Islet precursor cell (in vitro differentiated cells): ENCODE data around the gene LCMT1.
A peak's percentile ranks its signal among the peaks of the same experiment; 100 is the strongest.
"Not testable (repeated sequence)": the region's sequence is repeated elsewhere in the genome, so short reads cannot be mapped to it uniquely, and the experiment has no call there.

Experiments used
- DNase-seq: peaks from one replicate; pipeline ENCODE4 v3.0.0-alpha.2; 2018

Gene LCMT1

DNA sequence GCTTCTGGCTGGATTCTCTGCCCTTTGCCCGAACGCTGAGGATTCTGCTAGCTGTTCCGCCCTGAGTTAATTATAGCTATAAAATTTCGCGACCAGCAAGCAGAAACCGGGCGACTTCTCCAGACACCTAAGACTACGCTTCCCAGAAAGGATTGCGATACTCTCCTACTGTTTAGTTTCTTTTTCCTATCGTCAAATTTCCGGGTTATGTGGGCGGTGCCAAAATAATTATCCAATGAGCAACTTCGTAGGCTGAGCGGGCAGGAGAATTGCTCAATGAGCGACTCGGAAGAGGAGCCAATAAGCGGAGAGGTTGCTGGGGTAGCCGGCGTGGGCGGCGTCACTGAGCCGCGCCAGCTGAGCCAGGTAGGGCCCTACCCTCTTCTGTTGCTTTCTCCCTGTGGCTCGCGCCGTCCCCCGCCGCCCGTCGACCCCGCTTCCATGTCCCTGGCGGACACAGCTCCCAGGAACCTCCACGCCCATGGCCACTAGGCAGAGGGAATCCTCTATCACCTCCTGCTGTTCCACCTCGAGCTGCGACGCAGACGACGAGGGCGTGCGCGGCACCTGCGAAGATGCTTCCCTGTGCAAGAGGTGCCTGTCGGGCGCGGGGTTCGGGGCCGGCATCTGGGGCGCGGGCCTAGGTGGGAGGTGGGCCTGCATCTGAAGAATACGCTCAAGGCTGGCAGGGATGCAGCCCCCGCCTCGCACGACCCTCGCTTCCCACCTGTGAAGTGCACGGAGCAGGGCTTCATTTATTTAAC, at the start of gene LCMT1:
Gene LCMT1 (plus strand): TSS at position 340 of the 764 bp plus-strand sequence. CDS start 142 bp downstream, at position 482.
- DNase-seq, result peak; percentile 98

DNA sequence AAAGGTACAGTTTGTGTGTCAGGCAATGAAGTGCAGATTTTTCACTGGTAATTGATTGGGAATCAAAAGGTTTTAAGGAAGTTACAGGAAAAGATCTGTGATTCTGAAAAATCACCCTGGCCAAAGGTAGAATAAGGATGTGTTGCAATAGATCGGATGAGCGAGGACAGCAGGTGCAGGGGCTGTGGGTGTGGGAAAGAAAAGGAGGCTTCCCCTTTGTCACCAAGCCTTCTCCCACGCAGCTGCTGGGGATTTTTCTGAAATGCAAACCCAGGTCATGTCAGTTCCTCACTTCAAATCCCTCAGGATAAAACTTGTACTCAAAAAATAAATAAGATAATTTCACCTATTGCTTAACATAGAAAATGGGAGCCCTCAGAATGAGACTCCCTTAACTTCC, 48.4 kb upstream of the LCMT1 start:
- no peak for DNase-seq

DNA sequence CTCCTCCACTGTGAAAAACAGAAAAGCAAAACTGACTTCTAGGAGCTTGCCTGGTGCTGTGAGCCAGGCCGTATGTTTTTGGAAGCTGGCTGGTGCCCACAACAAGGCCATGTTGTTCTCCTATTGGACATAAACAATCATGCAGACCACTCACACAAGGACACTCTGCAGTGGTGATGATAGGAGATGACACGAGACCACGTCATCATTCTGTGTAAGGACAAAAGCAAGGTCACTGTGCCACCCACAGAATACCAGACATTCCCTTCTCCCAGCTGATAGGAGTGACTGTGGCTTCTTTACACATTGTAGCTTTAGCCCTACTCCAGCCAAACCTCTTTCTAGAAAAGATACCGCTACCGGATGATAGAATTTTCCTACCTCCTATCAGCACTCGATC, 47.7 kb upstream of the LCMT1 start:
- peak; percentile 64 for DNase-seq

DNA sequence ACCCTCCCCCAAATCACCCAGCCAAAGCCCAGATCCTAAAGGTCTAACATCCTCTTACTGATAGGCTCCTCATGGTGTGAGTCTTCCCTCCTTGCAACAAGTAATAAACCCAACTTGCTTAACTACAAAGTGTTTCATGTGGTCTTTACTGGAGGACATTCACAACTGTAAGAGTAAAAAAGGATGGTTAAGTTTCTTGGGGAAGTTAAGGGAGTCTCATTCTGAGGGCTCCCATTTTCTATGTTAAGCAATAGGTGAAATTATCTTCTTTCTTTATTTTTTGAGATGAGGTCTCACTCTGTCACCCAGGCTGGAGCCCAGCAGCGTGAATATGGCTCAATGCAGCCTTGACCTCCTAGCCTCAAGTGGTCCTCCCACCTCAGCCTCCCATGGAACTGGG, 47.3 kb upstream of the LCMT1 start:
- not testable (repeated sequence) for DNase-seq

DNA sequence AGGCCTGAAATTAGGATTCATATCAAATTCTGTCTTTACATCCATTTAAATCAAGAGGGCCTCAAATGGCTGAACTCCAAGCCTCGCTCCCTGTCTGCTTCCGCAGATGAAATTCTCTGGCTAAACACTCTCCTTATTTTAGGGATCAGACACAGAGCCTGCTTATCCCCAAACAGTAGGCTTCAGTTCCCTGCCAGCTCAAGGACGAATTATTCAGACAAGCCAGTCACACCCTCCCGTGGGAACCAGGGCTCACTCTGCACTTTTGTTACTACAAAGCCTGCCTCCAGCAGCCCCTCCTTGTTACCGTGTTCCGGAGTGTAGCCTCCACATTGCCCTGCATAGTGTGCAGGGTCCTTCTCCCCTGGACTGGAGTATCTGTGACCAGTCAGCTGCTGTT, 46.6 kb upstream of the LCMT1 start:
- peak; percentile 60 for DNase-seq

DNA sequence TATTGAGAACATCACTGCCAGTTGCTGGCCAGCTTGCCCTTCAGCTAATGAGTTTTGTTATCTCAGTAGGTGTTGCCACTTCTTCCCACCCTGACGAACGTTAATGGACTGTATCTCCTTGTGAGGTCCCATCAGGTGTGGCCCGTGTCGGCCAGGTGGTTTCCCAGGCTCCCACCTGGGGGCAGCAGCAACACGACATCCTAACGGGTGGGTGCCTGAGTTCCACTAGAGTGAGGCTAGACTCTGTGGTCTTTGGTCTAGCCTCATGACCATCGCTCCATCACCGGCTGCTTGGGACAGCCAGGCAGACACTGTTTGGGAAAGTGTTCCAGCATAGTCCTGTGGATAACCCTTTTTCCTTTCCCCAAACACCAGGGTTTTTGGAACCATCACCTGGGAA, 45.6 kb upstream of the LCMT1 start:
- DNase-seq, result no peak

DNA sequence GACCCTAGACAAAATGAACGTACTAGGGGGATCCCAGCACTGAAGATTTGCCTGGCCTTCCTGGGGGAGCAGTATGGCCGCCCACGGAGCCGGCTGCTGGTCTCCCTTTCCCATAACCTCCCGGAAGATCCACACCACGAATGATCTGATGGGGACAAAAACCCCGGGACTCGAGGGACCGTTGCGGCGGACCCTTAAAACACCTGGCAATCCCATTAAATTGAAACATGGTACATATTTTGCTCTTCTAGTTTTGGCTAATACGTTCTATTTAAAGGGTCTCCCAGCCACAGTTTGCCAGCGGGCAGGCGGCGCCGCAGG, 45.2 kb upstream of the LCMT1 start:
- no peak for DNase-seq

DNA sequence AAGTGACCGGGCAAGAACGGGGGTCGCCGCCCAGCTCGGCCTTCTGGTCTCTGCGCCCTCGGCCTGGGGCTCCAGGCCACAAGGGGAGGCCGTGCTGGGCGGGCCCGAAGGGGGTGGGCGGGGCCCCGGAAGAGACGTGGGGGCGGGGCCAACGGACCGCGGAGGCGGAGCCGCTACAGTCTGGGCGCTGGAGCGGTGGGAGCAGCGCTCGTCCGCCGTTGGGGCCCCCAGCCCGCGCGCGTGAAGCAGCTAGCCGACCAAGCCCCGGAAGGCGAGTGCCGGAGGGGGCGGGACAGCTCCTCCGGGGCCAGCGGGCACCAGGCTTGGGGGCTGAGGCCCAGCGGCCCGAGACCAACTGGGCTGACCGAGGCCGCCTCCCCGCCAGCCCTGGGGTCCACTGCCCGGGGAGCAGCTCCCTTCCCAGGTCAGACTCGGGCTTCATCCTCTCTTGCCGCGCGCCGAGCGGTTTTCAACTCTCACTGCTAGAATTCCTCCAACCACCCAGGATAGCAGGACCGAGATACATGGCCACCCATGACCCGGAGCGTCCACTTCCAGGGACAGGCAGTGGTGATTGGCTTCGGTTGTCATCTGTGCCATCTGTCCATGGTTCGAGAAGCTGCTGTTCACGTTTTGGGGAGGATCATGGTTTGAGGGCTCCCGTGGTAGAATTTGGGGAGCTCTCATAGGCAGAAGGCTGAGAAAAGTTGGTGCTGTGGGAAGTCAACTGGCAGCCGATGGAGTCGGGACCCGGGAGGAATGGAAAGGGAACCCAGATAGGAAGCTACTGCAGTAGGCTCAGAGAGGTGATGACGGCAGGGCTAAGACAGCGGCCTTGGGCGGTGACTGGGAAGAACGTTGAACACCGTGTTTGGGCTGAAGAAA, 44.6 kb upstream of the LCMT1 start:
- DNase-seq, result peak; percentile 90

DNA sequence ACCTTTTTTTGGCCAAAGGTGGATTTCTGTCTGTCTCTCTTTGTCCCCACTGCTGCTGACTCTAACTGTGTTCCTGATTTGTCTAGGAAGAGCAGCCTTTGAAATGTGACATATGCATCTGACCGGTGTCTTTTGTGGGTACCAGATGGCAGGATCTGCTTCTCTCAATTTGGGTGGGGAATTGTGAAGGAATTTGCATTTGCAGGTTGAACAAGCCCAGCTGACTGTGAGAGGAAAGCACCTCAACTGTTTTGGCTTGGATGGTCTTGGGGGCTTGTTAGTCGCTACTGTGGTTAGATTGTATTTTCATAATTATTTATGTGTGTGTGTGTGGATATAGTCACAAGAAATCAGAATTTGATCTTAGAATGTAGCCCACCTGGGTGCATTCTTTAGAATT, 37.7 kb upstream of the LCMT1 start:
- no peak for DNase-seq

DNA sequence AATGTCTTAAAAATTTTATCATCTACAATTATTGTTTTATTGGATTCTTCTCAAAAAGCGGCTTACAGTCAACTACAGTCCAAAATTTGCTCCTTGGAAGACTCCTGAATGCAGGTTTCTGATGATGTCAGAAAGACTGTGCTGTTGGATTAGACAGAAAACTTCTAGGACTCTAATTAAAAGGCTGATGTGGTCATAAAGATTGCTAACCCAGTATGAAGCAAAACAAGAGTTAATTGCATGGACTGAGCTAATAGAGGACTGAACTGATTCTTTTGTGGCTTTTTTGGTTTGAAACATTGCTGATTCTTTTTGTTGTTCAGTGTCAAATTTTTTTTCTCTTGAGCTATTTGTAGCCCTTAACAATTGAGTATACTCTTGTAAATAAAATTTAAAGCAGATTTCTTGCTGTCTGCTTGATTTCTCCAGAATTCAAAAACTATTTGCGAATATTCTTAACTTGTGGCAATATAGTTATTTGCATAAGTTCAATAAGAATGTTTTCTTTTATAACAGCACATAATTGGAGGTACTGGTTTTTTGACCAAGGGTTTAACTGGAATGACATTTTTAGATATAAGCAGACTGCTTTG, 33.1 kb upstream of the LCMT1 start:
- no peak for DNase-seq

DNA sequence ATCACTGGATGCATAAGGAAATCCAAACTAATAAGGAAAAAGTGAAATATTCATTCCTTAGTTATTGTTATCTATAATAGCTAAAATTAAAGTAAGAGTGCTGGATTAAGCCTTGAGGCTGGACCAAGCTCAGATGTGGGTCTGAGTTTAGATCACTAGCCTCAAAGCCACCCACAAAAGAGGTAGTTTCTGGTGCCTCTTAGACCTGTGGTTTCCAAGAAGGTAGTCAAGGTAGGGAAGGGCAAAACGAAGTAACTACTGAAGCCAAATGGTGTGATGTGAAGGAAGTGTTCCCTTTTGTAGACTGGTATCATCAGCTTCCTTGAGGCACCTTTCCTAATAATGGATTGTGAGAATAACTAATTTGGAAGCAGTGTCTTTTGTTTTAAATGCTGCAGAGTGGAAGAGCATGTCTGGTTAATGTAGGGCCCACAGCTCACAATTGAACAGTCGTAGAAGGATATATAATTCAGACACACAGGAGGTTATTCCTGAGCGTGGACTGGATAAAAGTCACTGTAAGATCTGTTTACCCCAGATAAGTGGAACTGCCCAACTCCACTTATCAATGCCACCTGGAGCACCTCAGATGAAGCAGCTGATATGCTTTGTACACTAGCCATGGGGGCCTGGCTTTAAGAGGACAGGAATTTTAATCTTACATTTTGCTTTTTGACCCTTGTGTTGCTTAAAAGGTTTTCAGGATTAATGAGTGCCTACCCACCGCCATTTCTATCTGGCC, 31.7 kb upstream of the LCMT1 start:
- DNase-seq, result no peak

DNA sequence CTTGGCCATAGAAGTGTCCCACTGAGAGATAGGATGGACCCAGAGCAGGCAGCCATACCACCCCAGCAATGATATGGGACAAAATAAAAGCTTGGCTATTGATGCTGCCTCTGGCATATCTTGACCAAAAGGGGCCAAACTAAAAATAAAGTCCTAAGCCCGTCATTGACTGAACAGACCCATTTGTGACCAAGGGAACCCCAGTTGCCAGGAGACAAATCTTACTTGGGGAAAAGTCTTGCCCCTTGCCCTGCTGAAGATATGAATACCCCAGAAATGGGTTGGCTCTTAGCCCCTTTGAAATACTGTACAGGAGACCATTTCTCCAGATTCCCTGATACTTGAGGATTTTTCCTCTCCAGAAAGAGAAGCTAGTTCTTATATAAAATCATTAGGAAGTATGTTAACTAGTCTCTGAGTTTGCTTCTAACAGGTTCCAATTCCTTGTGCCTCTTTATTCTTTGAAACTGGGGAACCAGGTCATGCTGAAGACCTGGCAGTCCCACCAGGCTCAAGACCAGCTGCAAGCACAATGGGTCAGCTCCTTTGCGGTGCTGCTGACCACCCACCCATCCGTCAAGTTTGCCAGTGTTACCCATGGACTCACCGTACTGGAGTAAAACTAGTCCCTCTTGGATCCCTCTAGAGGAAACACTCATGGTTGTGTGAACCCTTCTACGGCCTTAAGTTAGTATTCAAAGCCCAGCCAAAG, 31.0 kb upstream of the LCMT1 start:
- no peak for DNase-seq

DNA sequence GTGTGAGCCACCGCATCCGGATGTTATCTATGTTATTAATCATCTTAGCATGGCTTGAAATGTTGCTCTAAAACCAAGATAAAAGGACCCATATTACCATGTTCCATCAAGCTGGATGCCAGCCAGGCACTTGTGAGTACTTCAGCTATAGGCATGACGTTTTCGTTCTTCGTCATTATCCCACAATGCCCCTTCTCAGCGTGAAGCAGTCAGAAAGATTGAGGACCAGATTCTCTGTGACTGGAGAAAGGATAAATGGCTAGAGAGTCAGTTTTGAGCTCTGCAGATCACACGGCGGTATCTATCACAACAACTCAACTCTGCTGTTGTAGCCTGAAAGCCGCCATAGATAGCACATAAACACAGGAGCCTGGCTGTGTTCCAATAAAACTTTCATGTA, 29.8 kb upstream of the LCMT1 start:
- DNase-seq, result no peak

DNA sequence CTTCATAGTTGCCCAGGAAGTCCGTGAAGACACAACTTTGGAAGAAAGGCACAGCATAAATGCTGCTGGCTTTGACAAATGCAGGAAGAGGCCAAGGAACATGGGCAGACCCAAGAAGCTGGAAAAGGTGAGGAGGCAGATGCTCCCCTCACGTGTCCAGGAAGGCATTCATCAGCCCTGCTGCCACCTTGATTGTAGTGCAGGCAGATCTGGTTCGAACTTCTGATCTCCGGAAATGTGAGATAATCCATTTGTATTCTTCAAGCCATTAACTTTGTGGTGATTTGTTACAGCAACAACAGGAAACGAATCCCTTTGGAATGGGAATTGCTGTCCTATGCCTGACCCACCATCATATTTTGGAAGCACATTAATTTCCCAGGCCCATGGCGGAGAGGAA, 28.5 kb upstream of the LCMT1 start:
- no peak for DNase-seq

DNA sequence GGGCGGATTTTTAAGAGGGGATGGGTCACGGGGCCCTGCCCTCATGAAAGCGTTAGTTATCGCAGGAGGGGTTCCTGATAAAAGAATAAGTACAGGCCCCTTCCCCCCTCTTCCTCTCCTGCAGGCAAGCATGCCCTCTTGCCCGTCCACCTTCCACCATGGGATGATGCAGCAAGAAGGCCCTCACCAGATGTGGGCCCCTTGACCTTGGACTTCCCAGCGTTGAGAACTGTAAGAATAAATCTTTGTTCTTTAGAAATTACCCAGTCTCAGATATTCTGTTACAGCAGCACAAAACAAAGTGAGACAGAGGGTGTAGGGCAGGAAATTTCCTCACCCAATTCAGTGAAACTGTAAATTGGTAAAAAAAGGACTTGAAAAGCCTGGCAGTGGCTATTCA, 27.8 kb upstream of the LCMT1 start:
- DNase-seq, result no peak

DNA sequence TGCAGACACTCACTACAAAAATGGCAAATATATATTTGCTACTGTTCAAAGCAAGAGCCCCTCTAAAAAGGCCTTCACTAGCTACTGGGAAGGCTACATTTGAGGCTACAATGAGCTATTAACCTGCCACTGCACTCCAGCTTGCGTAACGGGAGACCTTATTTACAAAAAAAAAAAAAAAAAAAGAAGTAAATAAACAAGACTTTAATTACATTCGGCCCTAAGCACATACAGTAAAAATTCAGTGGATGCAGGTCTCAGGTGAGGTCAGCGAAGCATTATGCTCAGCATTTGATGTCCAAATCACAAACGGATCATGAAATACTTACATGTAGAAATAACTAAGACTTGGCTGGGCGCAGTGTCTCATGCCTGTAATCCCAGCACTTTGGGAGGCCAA, 26.7 kb upstream of the LCMT1 start:
- DNase-seq, result no peak

DNA sequence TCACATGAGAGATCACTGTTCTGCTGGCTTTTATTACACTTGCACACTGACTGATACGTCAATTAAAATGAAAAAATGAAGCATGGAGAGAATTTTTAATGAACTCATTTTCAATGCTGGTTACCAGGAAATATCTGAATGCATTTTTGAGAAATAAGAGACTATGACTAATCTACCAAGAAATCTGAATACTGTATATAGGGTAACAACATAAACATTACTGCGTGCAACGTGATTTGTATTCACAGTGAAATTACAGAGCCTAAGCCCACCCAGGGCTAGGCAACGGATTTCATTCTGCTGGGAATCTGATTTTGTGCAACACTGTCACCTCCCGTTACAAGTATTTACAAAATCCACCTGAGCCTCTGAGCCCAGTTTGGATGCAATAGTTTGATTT, 23.8 kb upstream of the LCMT1 start:
- no peak for DNase-seq

DNA sequence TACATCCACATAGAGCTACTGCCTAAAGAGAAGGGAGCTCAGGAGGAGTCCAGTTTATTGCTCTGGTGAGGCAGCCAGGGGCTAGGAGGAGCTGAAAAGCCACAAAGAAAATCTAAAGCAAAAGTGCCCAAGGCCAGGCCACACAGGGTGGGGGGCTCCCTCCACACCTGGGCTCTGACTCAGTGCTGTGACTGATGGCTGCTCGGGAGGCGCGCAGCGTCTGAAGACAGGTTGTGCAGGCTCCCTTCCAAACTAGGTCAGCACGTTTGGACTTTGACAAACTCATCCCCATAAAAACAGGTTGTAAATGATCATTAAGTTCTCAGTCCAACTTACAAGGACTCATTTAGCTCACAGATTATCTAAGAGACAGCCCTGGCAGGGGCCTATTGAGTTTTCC, 22.2 kb upstream of the LCMT1 start:
- DNase-seq, result peak; percentile 91

DNA sequence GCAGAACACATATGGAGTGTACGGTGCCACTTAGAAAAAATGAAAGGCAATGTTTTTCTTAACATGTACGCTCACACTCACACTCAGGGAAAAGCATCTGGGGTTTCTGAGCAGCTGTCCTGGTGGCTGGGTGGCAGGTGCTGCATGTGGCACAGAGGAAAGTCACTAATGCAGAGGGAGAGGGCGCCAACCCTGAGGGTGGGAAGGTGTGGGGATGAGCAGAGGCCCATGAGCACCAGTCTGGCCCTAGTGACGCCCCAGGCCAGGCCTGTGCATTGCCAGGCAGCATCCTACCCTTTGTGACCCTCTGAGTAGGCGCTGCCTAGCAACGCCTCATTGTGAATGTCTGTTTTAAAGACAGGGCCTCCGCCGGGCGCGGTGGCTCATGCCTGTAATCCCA, 19.1 kb upstream of the LCMT1 start:
- no peak for DNase-seq

DNA sequence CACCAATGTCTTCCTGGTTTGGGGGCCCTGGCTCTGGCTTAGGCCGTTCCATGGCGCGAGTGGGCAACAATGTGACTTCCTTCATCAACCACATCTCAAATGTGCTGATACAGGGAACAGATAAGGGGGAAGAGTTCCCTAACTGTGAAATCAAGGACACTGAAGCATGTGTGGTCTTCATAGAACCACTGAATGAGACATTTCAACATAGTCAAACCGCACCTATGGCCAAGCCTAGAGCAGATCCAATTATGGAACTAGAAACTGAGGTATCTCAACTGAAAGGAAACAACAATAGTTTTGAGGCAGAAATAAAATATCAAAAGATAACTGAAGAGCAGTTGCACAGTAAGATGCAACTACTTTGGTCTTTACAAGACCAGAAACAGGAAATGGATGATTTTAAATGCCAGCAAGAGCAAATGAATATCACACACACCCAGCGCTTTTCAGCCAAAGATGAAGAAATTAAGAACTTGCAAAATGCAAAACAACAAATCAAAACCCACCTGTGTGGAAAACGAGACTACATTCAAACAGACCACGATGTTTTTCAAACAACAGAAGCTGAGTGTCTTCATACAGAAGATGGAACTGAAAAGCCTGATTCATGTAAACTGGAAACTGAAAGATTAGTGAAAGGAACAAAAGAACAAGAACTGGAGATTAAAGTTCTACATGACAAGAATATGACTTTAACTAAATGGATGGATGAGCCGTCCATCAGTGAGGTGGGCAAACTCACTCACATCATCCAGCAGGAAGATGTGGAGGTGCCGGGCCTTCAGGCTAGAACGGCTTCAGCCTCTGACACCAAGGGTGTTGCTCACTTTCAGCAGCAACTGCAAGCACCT, 18.1 kb upstream of the LCMT1 start:
- DNase-seq, result no peak

DNA sequence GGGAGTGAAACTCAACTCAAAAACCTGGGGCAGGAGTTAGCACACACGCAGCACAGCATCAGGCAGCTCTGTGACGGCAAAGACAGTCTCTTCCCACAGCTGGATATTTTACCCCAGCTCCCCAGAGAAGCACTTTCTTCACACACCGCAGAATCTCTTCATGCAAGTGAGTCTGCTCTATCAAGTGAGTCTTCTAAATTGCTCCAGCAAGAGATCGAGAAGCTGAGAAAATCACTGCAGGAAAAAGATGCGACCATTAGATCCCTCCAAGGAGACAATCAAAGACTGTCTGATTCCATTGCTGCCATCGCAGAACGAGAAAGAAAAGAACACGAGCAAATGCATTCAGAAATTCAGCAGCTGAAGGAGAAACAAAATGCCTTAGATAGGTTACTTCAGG, 16.9 kb upstream of the LCMT1 start:
- no peak for DNase-seq

DNA sequence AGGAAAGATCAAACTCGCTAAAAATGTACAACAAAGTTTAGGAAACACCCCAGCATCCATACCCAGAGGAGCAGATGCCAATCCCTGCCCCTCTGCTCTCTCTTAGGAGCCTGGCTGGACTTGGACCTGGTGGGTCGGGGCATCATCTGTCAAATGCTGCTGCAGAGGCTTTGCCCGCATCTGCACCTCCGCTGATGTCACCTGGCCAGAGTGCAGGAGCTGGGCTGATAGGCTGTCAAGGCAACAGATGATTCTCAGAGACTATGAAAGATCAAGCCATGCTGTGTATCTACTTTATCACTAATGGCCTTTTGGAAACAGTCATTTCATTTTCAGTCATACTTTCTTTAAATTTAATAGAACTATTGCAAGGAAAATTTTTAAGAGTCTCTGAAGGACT, 15.9 kb upstream of the LCMT1 start:
- no peak for DNase-seq
